GM19463 (cell line): ENCODE data around the gene CELF2.
A peak's percentile ranks its signal among the peaks of the same experiment; 100 is the strongest.

Source experiments
- ATAC-seq: cut with Tn5 transposase; IDR thresholded peaks from one replicate; pipeline ENCODE4 v1.9.1; 2021; ENCODE audit warnings: mild to moderate bottlenecking, moderate library complexity; ENCODE audit not compliant: unreplicated experiment

The CELF2 gene

GRCh38 chr10:11242443-11243387, 225.0 kb downstream of the CELF2 start:
- ATAC-seq = peak; percentile 55

GRCh38 chr10:11243425-11244222, 226.0 kb downstream of the CELF2 start:
- ATAC-seq = no peak

- ATAC-seq = no peak
These were observed 227.4 kb downstream of the CELF2 start for GRCh38 chr10:11245095-11245479.

GRCh38 chr10:11245510-11245909, 227.8 kb downstream of the CELF2 start:
- peak; percentile 36 for ATAC-seq

GRCh38 chr10:11245981-11246590, 228.4 kb downstream of the CELF2 start:
- ATAC-seq = no peak

- ATAC-seq = peak; percentile 33
These were observed 229.2 kb downstream of the CELF2 start for GRCh38 chr10:11246752-11247467.

- no peak for ATAC-seq
These were observed 231.6 kb downstream of the CELF2 start for GRCh38 chr10:11249152-11249807.

GRCh38 chr10:11249808-11250195, 232.1 kb downstream of the CELF2 start:
- ATAC-seq = no peak

- ATAC-seq = no peak
These were observed 232.6 kb downstream of the CELF2 start for GRCh38 chr10:11250304-11250703.

- no peak for ATAC-seq
These were observed 235.2 kb downstream of the CELF2 start for GRCh38 chr10:11252887-11253286.

- ATAC-seq = no peak
These were observed 235.8 kb downstream of the CELF2 start for GRCh38 chr10:11253385-11254002.

- ATAC-seq = no peak
These were observed 237.5 kb downstream of the CELF2 start for GRCh38 chr10:11255156-11255555.

- ATAC-seq = no peak
These were observed 238.2 kb downstream of the CELF2 start for GRCh38 chr10:11255796-11256444.

GRCh38 chr10:11256896-11257295, 239.2 kb downstream of the CELF2 start:
- ATAC-seq = no peak

GRCh38 chr10:11257440-11258090, 239.9 kb downstream of the CELF2 start:
- no peak for ATAC-seq

GRCh38 chr10:11260170-11260569, 242.5 kb downstream of the CELF2 start:
- no peak for ATAC-seq

GRCh38 chr10:11261143-11261542, 243.5 kb downstream of the CELF2 start:
- no peak for ATAC-seq

- ATAC-seq = peak; percentile 37
These were observed 244.2 kb downstream of the CELF2 start for GRCh38 chr10:11261687-11262493.
